Astrocyte (in vitro differentiated cells and primary cell): ENCODE data around the gene PHF8. TPM values are rescaled to one million over a fixed set of nuclear protein-coding genes. Genes with fewer than 3 reads are reported as not detected.

Experiments used
- DNase-seq: peaks from one replicate; pipeline ENCODE4 v3.0.0-alpha.2; 2010; ENCODE audit warnings: low read depth
- FAIRE-seq: peaks from 2 replicates; lab custom pipeline; 2011; peaks lifted over from hg19 to GRCh38; lab: Jason Lieb, UNC
- H2AFZ ChIP-seq: 2 replicates; pipeline ENCODE4 v1.6.0; 2012; ENCODE audit warnings: low read depth, low read length, inconsistent platforms
- H3K27ac ChIP-seq: 2 replicates; pipeline ENCODE4 v1.5.1; 2011; ENCODE audit warnings: low read depth, low read length, inconsistent platforms
- H3K27me3 ChIP-seq: 2 replicates; pipeline ENCODE4 v1.6.0; 2011; ENCODE audit warnings: low read length, inconsistent platforms; ENCODE audit not compliant: insufficient read depth
- H3K36me3 ChIP-seq: 2 replicates; pipeline ENCODE4 v1.5.1; 2011; ENCODE audit warnings: low read length, inconsistent platforms; ENCODE audit not compliant: insufficient read depth
- H3K4me1 ChIP-seq: 2 replicates; pipeline ENCODE4 v1.5.1; 2011; ENCODE audit warnings: low read length, inconsistent platforms; ENCODE audit not compliant: insufficient read depth
- H3K4me2 ChIP-seq: 2 replicates; pipeline ENCODE4 v1.6.0; 2012; ENCODE audit warnings: low read length, inconsistent platforms
- H3K4me3 ChIP-seq: 2 replicates; pipeline ENCODE4 v1.5.1; 2011; ENCODE audit warnings: low read depth, mild to moderate bottlenecking, low read length, inconsistent platforms; ENCODE audit not compliant: insufficient read depth
- H3K79me2 ChIP-seq: 2 replicates; pipeline ENCODE4 v1.6.0; 2012; ENCODE audit warnings: mild to moderate bottlenecking, low read length, inconsistent platforms; ENCODE audit not compliant: insufficient read depth
- H3K9ac ChIP-seq: 2 replicates; pipeline ENCODE4 v1.6.0; 2012; ENCODE audit warnings: mild to moderate bottlenecking, low read length, inconsistent platforms
- H3K9me3 ChIP-seq: 2 replicates; pipeline ENCODE4 v1.5.1; 2012; ENCODE audit warnings: low read depth, mild to moderate bottlenecking, low read length, inconsistent platforms; ENCODE audit not compliant: insufficient read depth
- H4K20me1 ChIP-seq: 2 replicates; pipeline ENCODE4 v1.6.0; 2012; ENCODE audit warnings: low read length, inconsistent platforms; ENCODE audit not compliant: insufficient read depth
- H3K27ac Mint-ChIP-seq: one replicate; pipeline ENCODE4 v1.8.0; 2021; ENCODE audit warnings: mild to moderate bottlenecking, mixed read lengths; ENCODE audit not compliant: unreplicated experiment
- H3K27me3 Mint-ChIP-seq: one replicate; pipeline ENCODE4 v1.8.0; 2021; ENCODE audit warnings: low read depth, mixed read lengths; ENCODE audit not compliant: unreplicated experiment
- H3K36me3 Mint-ChIP-seq: one replicate; pipeline ENCODE4 v1.8.0; 2021; ENCODE audit warnings: low read depth, mixed read lengths; ENCODE audit not compliant: unreplicated experiment
- H3K4me1 Mint-ChIP-seq: one replicate; pipeline ENCODE4 v1.8.0; 2021; ENCODE audit warnings: low read depth, mixed read lengths; ENCODE audit not compliant: unreplicated experiment
- H3K4me3 Mint-ChIP-seq: one replicate; pipeline ENCODE4 v1.8.0; 2021; ENCODE audit warnings: mild to moderate bottlenecking, moderate library complexity, mixed read lengths; ENCODE audit not compliant: unreplicated experiment
- H3K9me3 Mint-ChIP-seq: one replicate; pipeline ENCODE4 v1.8.0; 2021; ENCODE audit warnings: mild to moderate bottlenecking, mixed read lengths; ENCODE audit not compliant: unreplicated experiment
- CTCF ChIP-seq: IDR thresholded peaks from 2 replicates; pipeline ENCODE4 v1.5.1; 2011; ENCODE audit warnings: low read depth, mild to moderate bottlenecking, inconsistent platforms, low read length, moderate library complexity; ENCODE audit not compliant: insufficient read depth
- EZH2 ChIP-seq: IDR thresholded peaks from 2 replicates; pipeline ENCODE4 v1.6.1; 2012; ENCODE audit warnings: mild to moderate bottlenecking, low read length, inconsistent platforms; ENCODE audit not compliant: insufficient read depth
- total RNA-seq: library from RNA; stranded (reverse); gene quantifications from 2 replicates; pipeline ENCODE4 v1.2.1, GENCODE V29; 2021

The PHF8 gene
- total RNA-seq, 1 donor from 2014 or later: 19.8 TPM

- TF ChIP-seq CTCF (no peak), EZH2 (no peak)
- FAIRE-seq: peak; percentile 64
- peaks cover 11% of the 10 kb centered on the region for H3K4me1 Mint-ChIP-seq
- no peaks in the 10 kb centered on the region for H3K36me3 ChIP-seq
- H3K9me3 ChIP-seq: no peaks in the 10 kb centered on the region
- H3K4me3 ChIP-seq: no peak overlapping the region
- DNase-seq: peak; percentile 60
- H3K27ac ChIP-seq: no peak overlapping the region
- peak overlapping the region; percentile 5 for H3K4me2 ChIP-seq
- no peaks in the 10 kb centered on the region for H3K9me3 Mint-ChIP-seq
- no peak overlapping the region for H3K4me3 Mint-ChIP-seq
- peaks cover 2% of the 10 kb centered on the region for H3K36me3 Mint-ChIP-seq
- H3K4me1 ChIP-seq: peaks cover 4% of the 10 kb centered on the region
- no peaks in the 10 kb centered on the region for H4K20me1 ChIP-seq
- peak overlapping the region; percentile 92 for H3K27ac Mint-ChIP-seq
- H2AFZ ChIP-seq: no peak overlapping the region
- no peaks in the 10 kb centered on the region for H3K27me3 Mint-ChIP-seq
- H3K9ac ChIP-seq: no peak overlapping the region
- H3K27me3 ChIP-seq: no peaks in the 10 kb centered on the region
- H3K79me2 ChIP-seq: no peaks in the 10 kb centered on the region
These were observed 113.5 kb downstream of the PHF8 start for GRCh38 chrX:53930515-53931380.

GRCh38 chrX:53926030-53926429 lies 118.2 kb downstream of the PHF8 start:
- H3K27me3 Mint-ChIP-seq: no peaks in the 10 kb centered on the region
- DNase-seq (no peak), FAIRE-seq (no peak)
- peaks cover 2% of the 10 kb centered on the region for H3K36me3 Mint-ChIP-seq
- H3K79me2 ChIP-seq: no peaks in the 10 kb centered on the region
- H3K4me2 ChIP-seq: no peak overlapping the region
- peaks cover 2% of the 10 kb centered on the region for H3K4me1 ChIP-seq
- H3K36me3 ChIP-seq: no peaks in the 10 kb centered on the region
- H2AFZ ChIP-seq: no peak overlapping the region
- H3K4me3 Mint-ChIP-seq: no peak overlapping the region
- H3K27me3 ChIP-seq: no peaks in the 10 kb centered on the region
- no peaks in the 10 kb centered on the region for H4K20me1 ChIP-seq
- TF ChIP-seq EZH2: no peak
- TF ChIP-seq CTCF: no peak
- H3K27ac Mint-ChIP-seq: no peak overlapping the region
- H3K4me3 ChIP-seq: no peak overlapping the region
- no peak overlapping the region for H3K27ac ChIP-seq
- no peaks in the 10 kb centered on the region for H3K9me3 ChIP-seq
- no peak overlapping the region for H3K9ac ChIP-seq
- H3K9me3 Mint-ChIP-seq: no peaks in the 10 kb centered on the region
- H3K4me1 Mint-ChIP-seq: peaks cover 7% of the 10 kb centered on the region

- Histone ChIP-seq H3K27ac (no peak overlapping the region), H4K20me1 (no peaks in the 10 kb centered on the region), H3K4me1 (no peaks in the 10 kb centered on the region), H2AFZ (no peak overlapping the region), H3K9me3 (no peaks in the 10 kb centered on the region), H3K9ac (no peak overlapping the region), H3K27me3 (no peaks in the 10 kb centered on the region), H3K4me3 (no peak overlapping the region), H3K4me2 (no peak overlapping the region), H3K79me2 (no peaks in the 10 kb centered on the region), H3K36me3 (no peaks in the 10 kb centered on the region)
- DNase-seq (peak; percentile 6), FAIRE-seq (no peak)
- Mint-ChIP-seq H3K4me3 (no peak overlapping the region), H3K27me3 (no peaks in the 10 kb centered on the region), H3K36me3 (no peaks in the 10 kb centered on the region), H3K9me3 (no peaks in the 10 kb centered on the region), H3K4me1 (no peaks in the 10 kb centered on the region), H3K27ac (no peak overlapping the region)
- TF ChIP-seq CTCF: no peak
These were observed 125.6 kb downstream of the PHF8 start for GRCh38 chrX:53918702-53919101.
